DMS53 (cell line): ENCODE results near the gene ERI3.

Experiments used
- DNase-seq: peaks from one replicate; lab custom pipeline; 2025; lab: John Stamatoyannopoulos, UW

ERI3 gene

GRCh38 chr1:44236490-44237272 is 118.4 kb downstream of the ERI3 start:
- peak; percentile 23 for DNase-seq

GRCh38 chr1:44235808-44236207 is 119.2 kb downstream of the ERI3 start:
- DNase-seq, result no peak

GRCh38 chr1:44233593-44233992 is 121.5 kb downstream of the ERI3 start:
- DNase-seq, result no peak

GRCh38 chr1:44230796-44231195 is 124.3 kb downstream of the ERI3 start:
- no peak for DNase-seq

- DNase-seq, result no peak
These were observed 125.5 kb downstream of the ERI3 start for GRCh38 chr1:44229435-44230167.

GRCh38 chr1:44228218-44228617 is 126.8 kb downstream of the ERI3 start:
- no peak for DNase-seq

GRCh38 chr1:44227211-44227610 is 127.8 kb downstream of the ERI3 start:
- DNase-seq, result no peak

- DNase-seq, result peak; percentile 50
These were observed 129.3 kb downstream of the ERI3 start for GRCh38 chr1:44225761-44226160.

GRCh38 chr1:44223187-44223610 is 131.9 kb downstream of the ERI3 start:
- no peak for DNase-seq

- peak; percentile 27 for DNase-seq
These were observed 132.5 kb downstream of the ERI3 start for GRCh38 chr1:44222397-44223186.

- DNase-seq, result no peak
These were observed 133.3 kb downstream of the ERI3 start for GRCh38 chr1:44221769-44222168.

GRCh38 chr1:44220755-44221154 is 134.3 kb downstream of the ERI3 start:
- DNase-seq, result no peak

GRCh38 chr1:44220001-44220751 is 134.9 kb downstream of the ERI3 start:
- no peak for DNase-seq

- no peak for DNase-seq
These were observed 135.8 kb downstream of the ERI3 start for GRCh38 chr1:44219301-44219626.

- no peak for DNase-seq
These were observed 136.4 kb downstream of the ERI3 start for GRCh38 chr1:44218503-44219300.

GRCh38 chr1:44217809-44218410 is 137.1 kb downstream of the ERI3 start:
- peak; percentile 96 for DNase-seq

- peak; percentile 94 for DNase-seq
These were observed 141.6 kb downstream of the ERI3 start, which contains the start of gene DMAP1 for GRCh38 chr1:44213222-44214112. Gene DMAP1 (plus strand): TSS chr1:44213471. CDS start chr1:44213754, 283 bp downstream.

- peak; percentile 39 for DNase-seq
These were observed 142.5 kb downstream of the ERI3 start for GRCh38 chr1:44212355-44213221.

GRCh38 chr1:44210595-44210994 is 144.5 kb downstream of the ERI3 start:
- no peak for DNase-seq
